CD4-positive, alpha-beta T cell treated with Interleukin-2 at 100 ng/mL for 4 hours (primary cell): ENCODE data around the gene PCDHB9.

Experiments used
- DNase-seq: peaks from one replicate; pipeline ENCODE4 v3.0.0-alpha.2; 2020; ENCODE audit warnings: low spot score

The PCDHB9 gene

DNA sequence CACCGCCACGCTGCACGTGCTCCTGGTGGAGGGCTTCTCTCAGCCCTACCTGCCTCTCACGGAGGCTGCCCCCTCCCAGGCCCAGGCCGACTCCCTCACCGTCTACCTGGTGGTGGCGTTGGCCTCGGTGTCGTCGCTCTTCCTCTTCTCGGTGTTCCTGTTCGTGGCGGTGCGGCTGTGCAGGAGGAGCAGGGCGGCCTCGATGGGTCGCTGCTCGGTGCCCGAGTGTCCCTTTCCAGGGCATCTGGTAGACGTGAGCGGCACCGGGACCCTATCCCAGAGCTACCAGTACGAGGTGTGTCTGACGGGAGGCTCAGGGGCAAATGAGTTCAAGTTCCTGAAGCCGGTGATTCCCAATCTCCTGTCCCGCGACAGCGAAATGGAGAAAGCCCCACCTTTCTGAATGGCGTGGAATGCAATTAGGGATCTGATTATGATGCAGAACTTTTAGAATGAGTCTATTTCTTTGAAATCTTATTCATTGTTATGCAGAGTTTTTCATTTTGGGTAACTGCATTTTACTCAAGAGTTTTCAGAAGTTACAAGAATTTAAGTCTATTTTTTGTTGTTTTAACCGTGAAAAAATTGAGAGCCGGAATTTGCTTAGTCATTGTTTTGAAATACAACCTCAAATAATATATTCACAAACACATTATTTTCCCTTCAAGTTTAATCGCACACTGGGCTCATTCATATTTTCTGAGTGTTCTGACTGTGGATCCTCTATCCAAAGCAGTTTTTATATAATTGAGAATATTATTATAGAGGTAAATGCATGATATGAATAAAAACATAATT is 49.8 kb downstream of the PCDHB9 start:
- no peak for DNase-seq
